H9 (cell line): Measurements from ENCODE around the gene DAB1. TPM values are rescaled to one million over a fixed set of nuclear protein-coding genes. Genes with fewer than 3 reads are reported as not detected.
A peak's percentile ranks its signal among the peaks of the same experiment; 100 is the strongest.

ENCODE experiments used
- DNase-seq: peaks from one replicate; pipeline ENCODE4 v3.0.0-alpha.2; 2017
- H2AFZ ChIP-seq: one replicate; pipeline ENCODE4 v1.6.1; 2013; ENCODE audit warnings: mild to moderate bottlenecking, low read length, control low read depth, moderate library complexity
- H2AK5ac ChIP-seq: 2 replicates; pipeline ENCODE4 v1.6.1; 2013; ENCODE audit warnings: low read length, control low read depth, mixed read lengths; ENCODE audit not compliant: insufficient read length
- H2BK120ac ChIP-seq: one replicate; pipeline ENCODE4 v1.6.1; 2013; ENCODE audit warnings: low read depth, mild to moderate bottlenecking, low read length, control low read depth, inconsistent platforms; ENCODE audit not compliant: poor library complexity, severe bottlenecking
- H2BK12ac ChIP-seq: 2 replicates; pipeline ENCODE4 v1.6.1; 2013; ENCODE audit warnings: low read length, control low read depth, mixed read lengths, low read depth; ENCODE audit not compliant: insufficient read length
- H2BK15ac ChIP-seq: 2 replicates; pipeline ENCODE4 v1.6.1; 2013; ENCODE audit warnings: low read depth, low read length, control low read depth
- H2BK20ac ChIP-seq: one replicate; pipeline ENCODE4 v1.6.1; 2013; ENCODE audit warnings: low read depth, mild to moderate bottlenecking, low read length, control low read depth, inconsistent platforms; ENCODE audit not compliant: poor library complexity, severe bottlenecking
- H2BK5ac ChIP-seq: 2 replicates; pipeline ENCODE4 v1.6.1; 2013; ENCODE audit warnings: low read length, control low read depth, mixed read lengths; ENCODE audit not compliant: insufficient read length
- H3K14ac ChIP-seq: 2 replicates; pipeline ENCODE4 v1.6.1; 2013; ENCODE audit warnings: low read length, control low read depth; ENCODE audit not compliant: insufficient read depth
- H3K18ac ChIP-seq: 2 replicates; pipeline ENCODE4 v1.6.1; 2013; ENCODE audit warnings: low read depth, mild to moderate bottlenecking, mixed read lengths, low read length, control low read depth; ENCODE audit not compliant: insufficient read length
- H3K23ac ChIP-seq: 2 replicates; pipeline ENCODE4 v1.6.1; 2013; ENCODE audit warnings: low read length, control low read depth, mixed read lengths, low read depth; ENCODE audit not compliant: insufficient read length
- H3K23me2 ChIP-seq: 2 replicates; pipeline ENCODE4 v1.6.1; 2013; ENCODE audit warnings: low read depth, mild to moderate bottlenecking, mixed read lengths, low read length, control low read depth; ENCODE audit not compliant: insufficient read length, poor library complexity, severe bottlenecking
- H3K27ac ChIP-seq: 2 replicates; pipeline ENCODE4 v1.5.1; 2013; ENCODE audit warnings: low read length, control low read depth, mixed read lengths, low read depth; ENCODE audit not compliant: insufficient read length
- H3K27me3 ChIP-seq: 2 replicates; pipeline ENCODE4 v1.6.1; 2013; ENCODE audit warnings: low read length, control low read depth, inconsistent platforms; ENCODE audit not compliant: insufficient read depth
- H3K4ac ChIP-seq: 2 replicates; pipeline ENCODE4 v1.6.1; 2013; ENCODE audit warnings: low read depth, mild to moderate bottlenecking, control low read depth, inconsistent platforms, low read length, moderate library complexity
- H3K4me1 ChIP-seq: 2 replicates; pipeline ENCODE4 v1.6.1; 2013; ENCODE audit warnings: low read length, control low read depth, inconsistent platforms; ENCODE audit not compliant: insufficient read depth
- H3K4me2 ChIP-seq: 2 replicates; pipeline ENCODE4 v1.6.1; 2013; ENCODE audit warnings: low read length, control low read depth, mixed read lengths; ENCODE audit not compliant: insufficient read length, insufficient read depth
- H3K56ac ChIP-seq: 2 replicates; pipeline ENCODE4 v1.6.1; 2013; ENCODE audit warnings: low read depth, mild to moderate bottlenecking, mixed read lengths, low read length, control low read depth; ENCODE audit not compliant: insufficient read length
- H3K79me1 ChIP-seq: 2 replicates; pipeline ENCODE4 v1.6.1; 2013; ENCODE audit warnings: low read depth, mild to moderate bottlenecking, moderate library complexity, low read length, control low read depth, inconsistent platforms; ENCODE audit not compliant: insufficient read depth, poor library complexity, severe bottlenecking
- H3K79me2 ChIP-seq: 2 replicates; pipeline ENCODE4 v1.6.1; 2013; ENCODE audit warnings: low read length, control low read depth, inconsistent platforms; ENCODE audit not compliant: insufficient read depth
- H3K9ac ChIP-seq: 2 replicates; pipeline ENCODE4 v1.6.1; 2013; ENCODE audit warnings: low read length, control low read depth, mixed read lengths; ENCODE audit not compliant: insufficient read length; ENCODE audit errors: extremely low read depth
- H3K9me3 ChIP-seq: one replicate; pipeline ENCODE4 v1.6.1; 2013; ENCODE audit warnings: low read depth, low read length, inconsistent platforms; ENCODE audit not compliant: control insufficient read depth
- H3T11ph ChIP-seq: one replicate; pipeline ENCODE4 v1.6.1; 2013; ENCODE audit warnings: mild to moderate bottlenecking, low read length, control low read depth, inconsistent platforms
- H4K20me1 ChIP-seq: one replicate; pipeline ENCODE4 v1.6.1; 2013; ENCODE audit not compliant: control insufficient read depth, insufficient read length, insufficient read depth
- H4K5ac ChIP-seq: 2 replicates; pipeline ENCODE4 v1.6.1; 2013; ENCODE audit warnings: low read depth, mild to moderate bottlenecking, mixed read lengths, low read length, control low read depth; ENCODE audit not compliant: insufficient read length
- H4K8ac ChIP-seq: replicated peaks from 2 replicates; pipeline ENCODE4 v1.6.1; 2013; ENCODE audit warnings: low read length, control low read depth, mixed read lengths, low read depth; ENCODE audit not compliant: insufficient read length
- H4K91ac ChIP-seq: 2 replicates; pipeline ENCODE4 v1.6.1; 2013; ENCODE audit warnings: low read depth, mild to moderate bottlenecking, moderate library complexity, mixed read lengths, low read length, control low read depth; ENCODE audit not compliant: insufficient read length
- H3K27ac Mint-ChIP-seq, 3 experiments: 2 replicates in 2 of 3; 3 replicates in 1 of 3; pipeline ENCODE4 v1.8.0; 2020 to 2021; ENCODE audit warnings: mixed read lengths in 3 of 3, mild to moderate bottlenecking in 1 of 3, moderate library complexity in 1 of 3
- H3K27me3 Mint-ChIP-seq: 2 replicates; pipeline ENCODE4 v1.8.0; 2021; ENCODE audit warnings: low read depth, mild to moderate bottlenecking, moderate library complexity, mixed read lengths
- H3K36me3 Mint-ChIP-seq, 3 experiments: 2 replicates in 2 of 3; 3 replicates in 1 of 3; pipeline ENCODE4 v1.8.0; 2020 to 2021; ENCODE audit warnings: low read depth in 3 of 3, mixed read lengths in 3 of 3; ENCODE audit not compliant: insufficient read depth in 1 of 3
- H3K4me1 Mint-ChIP-seq, 2 experiments: 2 replicates each; pipeline ENCODE4 v1.8.0; 2020; ENCODE audit warnings: mixed read lengths in 2 of 2
- H3K4me3 Mint-ChIP-seq, 2 experiments: 2 replicates in 1 of 2; 3 replicates in 1 of 2; pipeline ENCODE4 v1.8.0; 2020 to 2021; ENCODE audit warnings: mild to moderate bottlenecking in 2 of 2, mixed read lengths in 2 of 2, moderate library complexity in 1 of 2
- H3K9me3 Mint-ChIP-seq, 2 experiments: 2 replicates in 1 of 2; 3 replicates in 1 of 2; pipeline ENCODE4 v1.8.0; 2020; ENCODE audit warnings: mild to moderate bottlenecking in 2 of 2, mixed read lengths in 2 of 2, moderate library complexity in 1 of 2
- WGBS: extraction: QIAGEN DNeasy Blood & Tissue Kit; methylation state at CpG from one replicate; pipeline ENCODE4 v1.1.7; 2013; ENCODE audit warnings: missing lambda C conversion rate, low lambda C conversion rate, mixed read lengths; ENCODE audit not compliant: insufficient read length; ENCODE audit errors: extremely low coverage; 5-methylcytosine and 5-hydroxymethylcytosine counted together
- total RNA-seq: library from RNA; stranded (reverse); gene quantifications from 2 replicates; pipeline ENCODE4 v1.2.1, GENCODE V29; 2021
- TF ChIP-seq, protein P1 (sequence below): fragments of 200-600 bp; sonication (generic); conservative IDR thresholded peaks from 3 replicates; pipeline ENCODE4 v1.8.0; 2021; ENCODE audit warnings: antibody characterized with exemption, mild to moderate bottlenecking

DAB1 gene
- total RNA-seq, 1 experiment from 2014 or later: 9.3 TPM

DNA sequence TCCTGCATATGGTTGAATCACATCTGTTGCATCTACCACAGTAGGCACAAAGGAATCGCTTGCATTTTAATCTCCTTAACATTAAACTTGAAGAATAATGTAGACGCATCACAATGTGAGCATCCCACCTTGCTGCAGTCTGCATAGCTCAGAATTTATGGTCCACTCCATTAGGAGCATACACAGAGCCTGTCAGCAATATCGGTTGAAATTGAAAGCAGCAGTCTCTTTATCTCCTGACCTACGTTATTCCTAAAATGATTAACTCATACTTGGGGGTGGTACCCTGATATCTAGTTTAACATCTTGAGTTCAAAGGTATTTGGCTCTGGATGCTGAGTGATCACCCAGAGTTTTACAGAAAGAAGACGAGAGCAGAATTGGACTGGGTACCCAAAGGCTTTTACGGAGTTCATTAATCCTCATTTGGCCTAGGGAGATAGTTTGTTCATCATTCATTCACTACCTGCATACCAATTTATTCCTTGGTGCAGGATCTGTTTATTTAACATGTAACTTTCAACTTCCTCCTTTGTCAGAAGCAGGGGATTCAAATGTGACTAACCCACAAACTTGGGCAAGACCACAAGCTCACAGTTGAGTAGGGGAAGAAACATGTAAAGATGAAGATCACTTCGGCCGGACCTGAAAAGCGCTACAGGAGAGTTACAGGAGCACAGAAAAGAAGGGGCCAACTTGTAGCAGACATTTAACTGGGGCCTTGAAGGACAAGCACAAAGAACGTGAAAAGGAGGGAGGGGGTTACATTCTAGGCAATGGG, 187.9 kb downstream of the DAB1 start:
- peaks cover 0 to 4% of the 10 kb centered on the region in 2 experiments; a peak in 1 of 4 replicates for H3K4me1 Mint-ChIP-seq
- no peak overlapping the region for H3T11ph ChIP-seq
- WGBS: no CpG with 5 or more reads among the region's 10 CpGs

More for the DNA sequence above, 187.9 kb downstream of the DAB1 start:
- no peaks in the 10 kb centered on the region; a peak in 1 of 7 replicates for H3K36me3 Mint-ChIP-seq
- no peak overlapping the region for H3K4me2 ChIP-seq
- H2AFZ ChIP-seq: no peak overlapping the region
- H3K27me3 Mint-ChIP-seq: no peaks in the 10 kb centered on the region
- H2BK15ac ChIP-seq: no peak overlapping the region
- H3K4me3 Mint-ChIP-seq: no peak overlapping the region
- H3K9me3 ChIP-seq: no peaks in the 10 kb centered on the region
- no peaks in the 10 kb centered on the region for H3K9me3 Mint-ChIP-seq
- H3K79me1 ChIP-seq: no peaks in the 10 kb centered on the region
- no peak overlapping the region for H3K18ac ChIP-seq
- TF ChIP-seq, protein P1, sequence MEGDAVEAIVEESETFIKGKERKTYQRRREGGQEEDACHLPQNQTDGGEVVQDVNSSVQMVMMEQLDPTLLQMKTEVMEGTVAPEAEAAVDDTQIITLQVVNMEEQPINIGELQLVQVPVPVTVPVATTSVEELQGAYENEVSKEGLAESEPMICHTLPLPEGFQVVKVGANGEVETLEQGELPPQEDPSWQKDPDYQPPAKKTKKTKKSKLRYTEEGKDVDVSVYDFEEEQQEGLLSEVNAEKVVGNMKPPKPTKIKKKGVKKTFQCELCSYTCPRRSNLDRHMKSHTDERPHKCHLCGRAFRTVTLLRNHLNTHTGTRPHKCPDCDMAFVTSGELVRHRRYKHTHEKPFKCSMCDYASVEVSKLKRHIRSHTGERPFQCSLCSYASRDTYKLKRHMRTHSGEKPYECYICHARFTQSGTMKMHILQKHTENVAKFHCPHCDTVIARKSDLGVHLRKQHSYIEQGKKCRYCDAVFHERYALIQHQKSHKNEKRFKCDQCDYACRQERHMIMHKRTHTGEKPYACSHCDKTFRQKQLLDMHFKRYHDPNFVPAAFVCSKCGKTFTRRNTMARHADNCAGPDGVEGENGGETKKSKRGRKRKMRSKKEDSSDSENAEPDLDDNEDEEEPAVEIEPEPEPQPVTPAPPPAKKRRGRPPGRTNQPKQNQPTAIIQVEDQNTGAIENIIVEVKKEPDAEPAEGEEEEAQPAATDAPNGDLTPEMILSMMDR: no peak
- no peak overlapping the region for H2AK5ac ChIP-seq
- H3K23me2 ChIP-seq: no peaks in the 10 kb centered on the region
- peak overlapping the region in 1 of 3 experiments; percentile 36; a peak in 1 of 7 replicates for H3K27ac Mint-ChIP-seq
- no peak overlapping the region for H3K4ac ChIP-seq
- H4K20me1 ChIP-seq: no peaks in the 10 kb centered on the region
- no peak overlapping the region for H2BK12ac ChIP-seq
- H3K23ac ChIP-seq: no peak overlapping the region
- H4K8ac ChIP-seq: no peak overlapping the region
- no peak overlapping the region for H3K27ac ChIP-seq
- H3K27me3 ChIP-seq: no peaks in the 10 kb centered on the region
- no peak overlapping the region for H2BK20ac ChIP-seq
- no peak for DNase-seq
- H3K56ac ChIP-seq: no peak overlapping the region
- no peak overlapping the region for H3K14ac ChIP-seq
- no peak overlapping the region for H3K9ac ChIP-seq
- H3K4me1 ChIP-seq: peaks cover 2% of the 10 kb centered on the region; the same call in 1 of the 2 replicates
- no peak overlapping the region for H2BK5ac ChIP-seq
- no peak overlapping the region for H4K91ac ChIP-seq
- H2BK120ac ChIP-seq: no peak overlapping the region
- H4K5ac ChIP-seq: no peak overlapping the region
- no peaks in the 10 kb centered on the region for H3K79me2 ChIP-seq
